Choroid plexus epithelial cell (primary cell): Measurements from ENCODE around the gene ATXN1.

Experiments used
- DNase-seq: peaks from one replicate; pipeline ENCODE4 v3.0.0-alpha.2; 2010; ENCODE audit warnings: low read depth
- H3K4me3 ChIP-seq: 2 replicates; pipeline ENCODE4 v1.5.1; 2011; ENCODE audit warnings: low read depth, mild to moderate bottlenecking, control low read depth, low read length, moderate library complexity
- TF ChIP-seq, protein P1 (sequence below): conservative IDR thresholded peaks from 2 replicates; pipeline ENCODE4 v1.5.1; 2011; ENCODE audit warnings: low read depth, mild to moderate bottlenecking, control low read depth, inconsistent platforms, low read length, moderate library complexity

Gene ATXN1

DNA sequence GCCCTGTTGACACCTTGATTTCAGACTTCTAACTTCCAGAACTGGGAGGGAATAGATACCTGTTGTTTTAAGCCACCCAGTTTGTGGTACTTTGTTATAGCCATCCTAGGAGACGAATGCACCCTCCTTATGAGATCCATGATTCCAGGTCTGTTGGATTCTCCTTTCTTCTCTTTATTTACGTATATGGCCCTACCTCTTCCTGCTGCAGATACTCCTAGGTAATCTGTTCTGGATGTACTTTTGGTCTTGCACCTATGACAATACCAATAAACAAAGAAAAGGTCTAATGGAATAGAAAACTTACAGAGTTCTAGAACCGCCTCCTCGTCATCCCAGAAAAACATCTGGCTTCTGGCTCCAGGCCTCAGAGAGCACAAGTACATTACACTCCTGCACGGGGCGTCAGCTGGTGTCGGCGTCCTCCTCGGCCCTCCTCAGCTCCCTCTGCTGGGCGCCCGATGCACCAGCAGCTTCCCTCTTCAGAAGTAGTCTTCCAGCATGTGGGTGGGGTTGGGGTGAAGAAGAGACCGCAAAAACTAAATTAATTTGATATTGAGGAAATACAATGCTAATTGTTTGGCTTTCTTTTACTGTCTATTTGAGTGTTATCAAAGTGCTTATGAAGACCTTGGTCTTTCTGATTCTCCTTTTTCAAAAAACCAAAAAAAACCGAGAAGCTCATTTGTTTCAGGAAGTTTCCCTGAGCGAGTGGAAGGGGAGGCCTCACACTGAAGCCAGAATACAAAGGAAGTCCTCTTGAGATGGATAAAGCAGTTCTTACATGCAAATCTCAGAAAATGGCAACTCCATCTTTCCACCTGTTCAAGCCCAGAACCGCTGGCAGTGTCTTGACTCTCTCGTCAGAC, 9.7 kb upstream of the ATXN1 start:
- DNase-seq, result peak; percentile 90
- TF ChIP-seq, protein P1, sequence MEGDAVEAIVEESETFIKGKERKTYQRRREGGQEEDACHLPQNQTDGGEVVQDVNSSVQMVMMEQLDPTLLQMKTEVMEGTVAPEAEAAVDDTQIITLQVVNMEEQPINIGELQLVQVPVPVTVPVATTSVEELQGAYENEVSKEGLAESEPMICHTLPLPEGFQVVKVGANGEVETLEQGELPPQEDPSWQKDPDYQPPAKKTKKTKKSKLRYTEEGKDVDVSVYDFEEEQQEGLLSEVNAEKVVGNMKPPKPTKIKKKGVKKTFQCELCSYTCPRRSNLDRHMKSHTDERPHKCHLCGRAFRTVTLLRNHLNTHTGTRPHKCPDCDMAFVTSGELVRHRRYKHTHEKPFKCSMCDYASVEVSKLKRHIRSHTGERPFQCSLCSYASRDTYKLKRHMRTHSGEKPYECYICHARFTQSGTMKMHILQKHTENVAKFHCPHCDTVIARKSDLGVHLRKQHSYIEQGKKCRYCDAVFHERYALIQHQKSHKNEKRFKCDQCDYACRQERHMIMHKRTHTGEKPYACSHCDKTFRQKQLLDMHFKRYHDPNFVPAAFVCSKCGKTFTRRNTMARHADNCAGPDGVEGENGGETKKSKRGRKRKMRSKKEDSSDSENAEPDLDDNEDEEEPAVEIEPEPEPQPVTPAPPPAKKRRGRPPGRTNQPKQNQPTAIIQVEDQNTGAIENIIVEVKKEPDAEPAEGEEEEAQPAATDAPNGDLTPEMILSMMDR, result peak; percentile 97
- H3K4me3 ChIP-seq, result no peak overlapping the region

DNA sequence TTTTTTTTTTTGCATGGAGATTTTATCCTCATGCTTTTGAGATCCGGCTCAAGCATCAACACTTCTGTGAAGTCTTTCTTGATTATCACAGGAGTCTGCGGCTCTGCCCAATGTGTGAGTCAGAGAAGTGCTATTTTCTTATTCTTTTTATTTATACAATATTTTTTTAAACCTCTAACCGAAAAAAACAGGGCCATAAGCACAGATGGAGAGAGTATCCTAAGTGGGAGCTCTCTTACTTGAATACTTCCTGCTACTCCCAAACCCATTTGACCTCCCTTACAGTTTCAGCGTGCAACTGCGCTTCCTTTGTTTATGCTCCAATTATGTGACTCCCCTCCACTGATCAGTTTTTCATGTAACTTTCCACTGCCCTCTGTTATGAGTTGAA, 8.7 kb upstream of the ATXN1 start:
- TF ChIP-seq, protein P1, result no peak
- peak; percentile 88 for DNase-seq

DNA sequence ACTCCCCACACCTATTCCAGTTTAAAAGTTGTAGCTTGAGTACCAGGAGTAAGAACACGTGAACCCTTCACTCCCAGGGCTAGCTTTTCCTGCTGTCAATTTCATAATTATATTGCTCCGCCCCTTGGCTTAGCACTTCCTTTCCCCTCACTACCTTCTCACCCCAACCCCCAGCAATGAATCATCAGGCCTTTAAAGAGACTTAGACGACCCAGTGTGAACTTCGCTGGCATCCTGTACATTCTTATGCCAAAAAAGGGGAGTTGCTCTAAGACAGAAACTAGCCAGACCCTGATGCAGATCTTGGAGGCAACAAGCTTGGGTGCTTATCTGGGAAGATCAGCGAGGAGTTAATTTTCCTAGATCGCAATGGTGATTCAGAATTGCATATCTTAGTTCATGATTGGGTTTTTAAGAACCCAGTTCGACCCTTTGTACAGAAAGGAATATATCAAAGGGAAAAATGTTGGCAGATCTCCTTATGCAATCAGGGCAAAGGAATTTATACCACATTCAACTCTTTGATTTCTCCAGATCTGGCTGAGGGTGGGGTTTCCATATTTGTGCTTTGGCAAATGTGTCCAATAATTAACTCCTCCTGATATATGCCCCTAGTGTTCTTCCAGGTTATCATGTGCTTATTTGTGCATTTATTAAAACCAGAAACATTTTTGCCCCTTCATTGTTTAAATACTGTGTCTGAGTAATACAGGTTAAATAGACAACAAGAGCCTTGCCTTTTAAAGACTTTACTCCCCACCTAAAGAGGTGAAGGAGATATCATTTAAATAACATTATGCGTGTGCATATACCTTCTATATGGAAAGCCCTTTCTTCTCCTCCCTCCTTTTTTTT, 8.1 kb upstream of the ATXN1 start:
- TF ChIP-seq, protein P1, result no peak
- H3K4me3 ChIP-seq, result peak overlapping the region; percentile 8
- peak; percentile 89 for DNase-seq

More for the DNA sequence above, 8.7 kb upstream of the ATXN1 start:
- no peak overlapping the region for H3K4me3 ChIP-seq

DNA sequence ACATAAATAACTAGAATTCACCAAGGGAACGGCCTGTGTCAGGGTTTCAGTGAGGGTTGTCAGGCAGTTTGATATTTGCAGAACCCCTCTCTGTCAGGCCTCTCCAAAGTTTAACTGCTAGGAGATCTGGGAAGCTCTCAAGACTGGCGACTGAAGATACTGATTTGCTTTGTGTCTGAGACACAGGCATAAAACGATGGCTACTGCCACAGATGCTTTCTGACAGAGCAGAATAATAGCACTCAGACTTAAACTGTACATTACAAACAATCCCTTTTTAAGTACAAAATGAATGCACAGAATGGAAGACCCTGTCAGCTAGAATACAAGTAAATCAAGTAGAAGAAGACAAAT, 7.2 kb upstream of the ATXN1 start:
- no peak overlapping the region for H3K4me3 ChIP-seq
- no peak for DNase-seq
- TF ChIP-seq, protein P1, result no peak

DNA sequence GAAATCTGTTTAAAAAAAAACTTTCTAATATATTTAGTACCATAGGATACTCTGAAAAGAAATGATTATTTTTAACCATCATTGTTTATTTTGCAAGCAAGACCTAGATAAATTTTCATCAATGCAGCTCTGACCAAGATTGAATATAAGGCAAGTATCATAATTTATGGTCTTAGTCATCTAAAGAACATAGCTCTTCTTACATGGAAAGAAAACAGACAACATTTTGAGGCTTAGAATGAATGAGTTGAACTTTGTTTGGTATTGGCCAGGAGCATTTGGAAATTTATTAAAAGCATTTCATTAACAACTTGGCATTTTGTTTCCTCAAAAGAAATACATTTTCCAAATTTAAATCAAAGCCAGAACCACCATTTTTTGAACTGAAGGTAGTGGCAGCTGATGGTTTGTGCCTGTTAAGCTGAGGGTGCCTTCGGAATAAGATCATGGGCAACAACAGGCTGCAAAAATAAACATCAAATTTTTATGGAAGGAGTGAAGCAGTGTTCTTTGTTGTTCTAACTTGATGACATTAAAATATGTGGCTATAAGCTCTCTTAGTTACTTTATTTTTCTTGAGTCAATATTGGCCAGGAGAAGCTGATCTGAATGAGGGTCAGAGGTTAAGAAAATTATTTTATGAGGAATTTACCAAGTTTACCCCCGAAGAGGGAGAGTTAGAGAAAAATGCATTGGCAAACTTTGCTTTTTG, 6.7 kb upstream of the ATXN1 start:
- TF ChIP-seq, protein P1, result no peak
- no peak overlapping the region for H3K4me3 ChIP-seq
- no peak for DNase-seq

DNA sequence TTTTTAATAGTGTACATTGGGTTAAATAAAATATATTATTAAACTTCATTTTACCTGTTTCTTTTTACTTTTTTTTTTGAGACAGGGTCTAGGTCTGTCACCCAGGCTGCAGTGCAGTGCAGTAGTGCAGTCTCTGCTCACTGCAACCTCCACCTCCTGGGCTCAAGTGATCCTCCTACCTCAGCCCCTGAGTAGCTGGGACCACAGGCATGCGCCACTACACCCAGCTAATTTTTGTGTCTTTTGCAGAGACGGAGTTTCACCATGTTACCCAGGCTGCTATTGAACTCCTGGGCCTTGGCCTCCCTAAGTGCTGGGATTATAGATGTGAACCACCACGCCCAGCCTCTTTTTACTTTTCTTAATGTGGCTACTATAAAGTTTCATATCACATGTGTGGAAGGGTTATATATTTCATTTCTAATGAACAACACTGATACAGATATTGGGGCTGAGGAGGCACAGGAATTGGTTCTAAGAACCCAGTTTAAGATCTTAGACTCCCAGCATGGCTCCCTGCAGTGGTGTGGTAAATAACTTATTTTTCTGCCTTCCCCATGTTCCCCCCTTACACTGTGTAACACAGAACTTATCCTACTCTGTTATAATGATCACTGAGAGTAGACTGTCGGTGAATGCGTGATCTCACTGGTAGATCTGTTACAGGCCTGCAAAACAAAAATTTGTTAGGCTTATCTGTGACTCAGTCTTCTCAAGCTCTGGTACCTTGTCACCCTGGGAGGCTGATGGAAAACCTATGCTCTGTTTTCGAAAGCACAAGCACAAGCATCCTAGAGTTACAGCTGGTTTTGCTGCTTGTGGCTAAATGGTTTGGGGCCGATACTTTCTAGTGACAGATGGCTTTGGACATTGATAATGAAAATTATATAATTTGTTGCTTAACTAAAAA, 5.8 kb upstream of the ATXN1 start:
- DNase-seq, result peak; percentile 56
- TF ChIP-seq, protein P1, result no peak
- no peak overlapping the region for H3K4me3 ChIP-seq
